Activated CD4-positive, alpha-beta T cell treated with anti-CD3 and anti-CD28 coated beads, Interleukin-2, amount 50 U/mL, for 4 hours (primary cell): Measurements from ENCODE around the gene SPCS3.
A peak's percentile ranks its signal among the peaks of the same experiment; 100 is the strongest.
"Not testable (repeated sequence)": the region's sequence is repeated elsewhere in the genome, so short reads cannot be mapped to it uniquely, and the experiment has no call there.

ENCODE experiments used
- DNase-seq, 2 experiments: peaks; one replicate each; pipeline ENCODE4 v3.0.0-alpha.2; 2020

SPCS3 gene

DNA sequence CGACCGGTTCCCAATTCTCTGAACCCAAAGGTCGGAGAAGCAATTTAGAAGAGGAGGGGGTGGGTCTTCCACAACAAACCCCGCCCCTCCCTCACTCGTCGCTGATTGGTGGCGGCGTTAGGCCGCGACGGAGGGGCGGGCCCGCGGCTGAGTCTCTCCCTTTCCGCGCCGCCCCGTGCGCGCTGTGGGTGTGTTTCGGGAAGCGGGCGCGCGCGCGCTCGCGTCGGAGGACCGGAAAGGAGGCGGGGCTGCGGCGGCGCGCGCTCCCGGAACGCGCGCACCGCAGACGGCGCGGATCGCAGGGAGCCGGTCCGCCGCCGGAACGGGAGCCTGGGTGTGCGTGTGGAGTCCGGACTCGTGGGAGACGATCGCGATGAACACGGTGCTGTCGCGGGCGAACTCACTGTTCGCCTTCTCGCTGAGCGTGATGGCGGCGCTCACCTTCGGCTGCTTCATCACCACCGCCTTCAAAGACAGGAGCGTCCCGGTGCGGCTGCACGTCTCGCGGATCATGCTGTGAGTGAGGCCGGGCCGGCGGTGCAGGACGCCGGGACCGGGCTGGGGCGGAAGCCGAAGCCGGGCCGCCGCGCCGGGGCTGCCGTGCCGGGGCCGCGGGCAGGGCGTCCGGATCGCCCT, at the start of gene SPCS3:
SPCS3 (plus strand) TSS at position 263 of the 636 bp plus-strand sequence; CDS start at position 374, 111 bp downstream.
- DNase-seq = peak; percentile 92 to 94

DNA sequence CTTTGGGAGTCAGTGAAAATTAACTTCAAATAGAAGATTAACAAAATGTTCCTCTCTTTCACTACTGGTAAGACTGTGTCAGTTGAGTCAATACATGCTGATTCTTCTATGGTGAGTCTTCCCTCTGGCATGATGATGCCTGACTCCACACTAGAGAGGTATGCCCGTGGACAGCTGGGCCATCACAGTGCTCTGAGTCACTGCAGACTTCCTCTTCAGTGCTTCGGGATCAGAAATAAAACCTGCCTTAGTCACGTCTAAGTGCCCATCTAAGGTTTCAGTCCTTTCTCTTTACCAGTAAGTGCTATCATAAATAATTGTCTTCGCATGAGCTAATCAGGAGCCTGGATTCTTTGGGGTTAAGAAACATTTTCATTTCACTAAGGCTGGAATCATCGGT, 49.1 kb upstream of the SPCS3 start:
- DNase-seq = no peak

DNA sequence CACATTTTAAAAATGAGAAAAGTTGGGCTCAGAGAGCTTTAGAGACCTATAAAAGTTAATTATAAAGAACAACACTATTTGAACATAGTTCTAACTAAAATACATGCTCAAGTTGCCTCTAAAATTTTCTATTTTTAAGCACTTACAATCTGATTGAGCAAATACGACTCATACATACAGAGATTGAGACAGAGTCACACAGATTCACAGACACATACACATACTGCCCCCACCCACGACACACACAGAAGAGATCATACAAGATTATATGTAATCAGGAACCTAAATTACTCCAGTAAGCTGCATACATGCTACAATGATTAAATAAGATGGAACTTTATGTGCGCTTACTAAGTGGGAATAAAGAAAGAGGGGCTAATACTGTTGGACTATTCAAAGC, 48.0 kb upstream of the SPCS3 start:
- no peak for DNase-seq

DNA sequence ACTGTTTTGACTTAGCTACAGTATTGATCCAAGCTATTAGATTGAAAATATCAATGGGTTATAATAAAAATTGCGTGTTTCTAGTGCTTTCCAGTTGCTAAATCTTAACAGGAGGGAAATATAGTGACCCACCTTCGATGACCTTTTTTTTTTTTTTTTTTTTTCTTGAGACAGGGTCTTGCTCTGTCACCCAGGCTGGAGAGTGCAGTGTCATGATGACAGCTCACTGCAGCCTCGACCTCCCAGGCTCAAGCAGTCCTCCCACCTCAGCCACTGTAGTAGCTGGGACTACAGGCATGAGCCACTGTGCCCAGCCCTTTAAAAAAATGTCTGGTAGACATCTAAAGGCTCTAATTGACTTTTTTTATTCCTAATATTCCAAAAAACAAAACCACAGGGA, 47.0 kb upstream of the SPCS3 start:
- DNase-seq = no peak

DNA sequence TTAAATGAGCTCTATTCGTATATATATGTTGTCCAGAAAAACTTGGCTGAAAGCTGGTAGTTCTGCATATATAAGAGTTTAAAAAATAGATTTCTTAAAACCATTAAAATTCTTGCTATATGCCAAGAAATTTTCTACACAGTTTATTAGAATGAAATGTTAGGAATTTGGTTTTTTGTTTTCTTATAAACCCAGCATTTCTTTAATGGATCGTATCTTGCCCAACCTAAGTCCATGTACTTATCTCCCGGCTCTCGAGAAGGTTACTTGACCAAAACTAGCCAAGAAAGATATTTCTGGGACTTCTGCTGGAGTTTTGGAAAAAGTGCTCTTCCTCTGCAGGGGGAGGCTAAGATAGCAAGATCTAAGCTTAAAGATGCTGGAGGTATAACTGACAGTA, 46.0 kb upstream of the SPCS3 start:
- no peak for DNase-seq

DNA sequence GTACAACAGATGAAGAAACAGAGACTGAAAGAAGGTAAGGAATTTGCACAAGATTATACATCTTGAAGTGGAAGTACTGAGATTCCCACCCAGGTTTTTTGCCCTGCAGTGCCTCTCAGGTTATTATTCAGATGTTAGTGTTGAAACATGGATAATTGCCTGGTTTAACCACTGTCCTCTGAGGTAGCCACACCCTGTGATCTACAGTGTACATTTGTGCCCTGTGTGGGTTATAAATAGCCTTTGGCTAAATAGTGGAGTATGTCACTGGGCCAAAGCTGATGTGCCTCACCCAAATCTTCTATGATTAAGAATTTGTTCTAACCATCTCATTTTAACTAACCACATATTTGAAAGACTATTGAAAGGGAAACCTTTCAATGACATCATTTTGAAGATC, 45.3 kb upstream of the SPCS3 start:
- DNase-seq = no peak

DNA sequence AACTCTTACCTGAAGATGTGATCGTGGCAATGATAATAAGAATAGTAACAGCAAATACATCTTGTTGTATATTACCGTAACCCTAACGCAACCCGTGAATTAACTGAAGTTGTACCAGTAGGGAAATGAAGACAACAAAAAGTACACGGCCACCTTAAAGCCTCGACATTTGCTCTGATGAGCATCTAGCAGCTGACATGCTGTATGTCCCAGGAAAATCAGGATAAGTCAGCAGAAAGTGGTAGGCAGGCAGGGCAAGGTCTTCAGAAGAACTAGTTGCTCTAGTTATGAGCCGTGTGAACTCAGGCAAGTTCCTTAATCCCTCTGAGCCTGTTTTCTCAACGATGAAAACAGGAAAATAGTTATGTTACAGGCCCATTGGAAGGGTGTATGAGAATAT, 43.1 kb upstream of the SPCS3 start:
- no peak for DNase-seq

DNA sequence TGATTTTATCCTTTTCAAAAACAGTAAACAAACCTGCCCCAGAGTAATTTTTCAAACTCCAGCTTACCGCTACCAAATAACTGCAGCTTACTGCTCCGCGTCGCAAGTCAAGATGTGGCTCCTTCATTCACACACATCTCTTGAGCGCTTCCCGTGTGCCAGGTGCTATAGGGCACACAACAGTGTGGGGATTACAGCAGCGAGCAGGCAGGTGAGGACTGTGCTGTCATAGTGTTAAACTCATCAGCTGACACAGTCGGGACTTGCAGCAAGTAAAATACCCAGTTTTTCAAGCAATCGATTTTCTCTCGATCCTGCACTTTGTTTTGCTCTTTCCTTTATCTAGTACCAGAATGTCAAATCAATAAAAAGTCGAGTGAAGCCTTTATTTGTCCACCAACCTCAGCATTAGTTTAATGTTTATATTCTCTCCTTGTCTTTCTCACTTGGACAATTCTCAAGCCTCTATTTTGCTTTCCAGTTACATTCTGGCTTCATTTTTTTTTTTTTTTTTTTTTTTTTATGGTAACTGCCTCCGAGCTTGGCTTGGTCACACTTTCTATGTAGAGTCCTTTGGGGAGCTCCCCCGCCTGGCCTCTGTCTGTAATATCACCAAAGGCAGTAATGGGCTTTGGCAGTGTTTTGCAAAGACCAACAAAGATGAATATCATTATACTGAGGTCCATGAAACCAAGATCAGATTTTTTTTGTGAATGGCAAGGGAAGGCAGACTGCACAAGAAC, 42.4 kb upstream of the SPCS3 start:
- DNase-seq = peak in 1 of 2 experiments; percentile 2

DNA sequence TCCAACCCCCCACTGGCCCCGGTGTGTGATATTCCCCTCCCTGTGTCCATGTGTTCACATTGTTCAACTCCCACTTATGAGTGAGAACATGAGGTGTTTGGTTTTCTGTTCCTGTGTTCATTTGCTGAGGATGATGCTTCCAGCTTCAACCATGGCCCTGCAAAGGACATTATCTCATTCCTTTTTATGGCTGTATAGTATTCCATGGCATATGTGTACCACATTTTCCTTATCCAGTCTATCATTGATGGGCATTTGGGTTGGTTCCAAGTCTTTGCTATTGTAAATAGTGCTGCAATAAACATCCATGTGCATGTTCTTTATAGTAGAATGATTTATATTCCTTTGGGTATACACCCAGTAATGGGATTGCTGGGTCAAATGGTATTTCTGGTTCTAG, 40.2 kb upstream of the SPCS3 start:
- not testable (repeated sequence) for DNase-seq

DNA sequence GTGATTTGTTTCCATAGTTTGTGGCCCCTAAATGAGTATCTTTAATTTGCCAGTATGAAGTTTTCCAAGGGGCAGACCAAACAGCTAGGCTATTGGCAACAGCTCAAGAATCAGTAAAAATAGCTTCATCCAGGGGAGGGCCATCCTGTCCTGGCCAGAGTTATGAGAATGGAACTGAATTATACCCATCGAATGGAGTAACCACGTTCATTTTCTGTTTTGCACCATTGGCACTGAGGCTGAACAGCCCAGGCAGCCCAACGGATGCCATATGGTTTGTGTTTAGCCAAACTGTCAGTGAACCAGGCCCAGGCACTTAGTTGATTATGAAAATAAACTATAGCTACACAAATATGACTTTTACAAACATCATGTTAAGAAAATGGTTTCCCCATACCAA, 33.0 kb upstream of the SPCS3 start:
- DNase-seq = no peak

DNA sequence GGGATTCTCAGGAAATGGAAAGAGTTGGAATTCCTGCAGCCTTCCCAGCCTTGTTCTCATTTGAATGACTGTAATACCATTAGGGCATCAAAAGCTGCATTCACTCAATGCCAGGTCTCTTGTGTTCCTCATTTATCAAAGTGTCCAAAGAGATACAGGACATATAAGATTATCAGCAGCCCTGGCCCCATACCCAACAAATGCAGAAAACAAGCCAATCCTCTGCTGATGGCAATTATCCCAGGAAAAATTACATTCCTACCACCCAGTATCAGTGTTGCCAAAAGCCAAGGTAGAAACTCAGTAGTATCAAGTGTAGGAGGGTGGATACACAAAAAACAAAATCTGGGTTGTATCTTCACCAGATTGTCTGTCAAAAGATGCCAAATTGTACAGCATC, 32.2 kb upstream of the SPCS3 start:
- no peak for DNase-seq

DNA sequence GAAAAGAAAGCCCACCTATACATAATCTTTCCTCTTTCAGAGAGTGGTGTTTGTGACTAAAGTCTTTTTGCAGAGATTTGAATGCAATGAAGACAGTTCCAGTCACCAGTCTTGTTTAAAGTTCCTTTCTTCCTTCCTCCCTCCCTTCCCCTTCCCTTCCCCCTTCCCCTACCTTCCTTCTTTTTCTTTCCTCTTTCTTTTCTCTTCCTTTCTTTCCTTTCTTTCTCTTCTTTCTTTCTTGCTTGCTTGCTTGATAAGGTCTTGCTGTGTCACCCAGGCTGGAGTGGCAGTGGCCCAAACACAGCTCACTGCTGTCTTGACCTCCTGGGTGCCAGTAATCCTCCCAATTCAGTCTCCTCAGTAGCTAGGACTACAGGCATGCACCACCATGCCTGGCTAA, 31.7 kb upstream of the SPCS3 start:
- no peak for DNase-seq

DNA sequence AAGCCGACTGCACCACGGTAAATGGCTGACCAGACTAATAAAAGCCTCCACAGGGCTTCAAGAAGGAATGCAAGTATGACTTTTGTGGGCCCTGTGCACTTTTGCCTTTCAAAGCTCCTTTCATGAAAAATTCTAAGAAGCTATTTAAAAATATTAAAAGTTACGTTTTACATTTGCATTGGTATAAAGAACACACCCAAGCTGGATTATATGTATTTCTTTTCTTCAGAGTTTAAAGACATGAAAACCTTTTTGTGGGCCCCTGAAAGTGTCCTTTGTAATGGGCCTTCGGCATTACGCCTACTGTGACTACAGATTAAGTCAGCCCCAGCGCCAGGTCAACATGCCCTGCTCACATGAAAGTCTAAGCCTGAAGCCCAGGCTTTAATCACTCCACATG, 30.2 kb upstream of the SPCS3 start:
- no peak for DNase-seq

DNA sequence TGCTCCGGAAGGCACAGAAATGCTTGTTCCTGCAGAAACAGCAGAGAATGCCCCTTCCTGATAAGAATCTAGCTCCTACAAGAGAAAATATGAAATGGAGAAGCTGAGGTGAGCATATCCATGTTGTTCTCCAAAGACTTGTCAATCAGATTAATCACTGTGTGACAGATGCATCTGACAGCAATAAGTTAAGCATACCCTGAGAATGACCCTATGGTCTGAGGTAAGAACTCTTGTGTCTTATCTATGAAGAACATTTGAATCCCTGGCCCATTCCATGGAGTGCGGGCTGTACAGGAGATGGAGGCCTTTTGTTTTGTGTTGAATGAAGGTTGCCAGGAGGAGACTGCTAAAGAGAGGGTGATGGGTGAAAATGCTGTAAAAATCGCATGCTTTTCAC, 29.2 kb upstream of the SPCS3 start:
- no peak for DNase-seq

DNA sequence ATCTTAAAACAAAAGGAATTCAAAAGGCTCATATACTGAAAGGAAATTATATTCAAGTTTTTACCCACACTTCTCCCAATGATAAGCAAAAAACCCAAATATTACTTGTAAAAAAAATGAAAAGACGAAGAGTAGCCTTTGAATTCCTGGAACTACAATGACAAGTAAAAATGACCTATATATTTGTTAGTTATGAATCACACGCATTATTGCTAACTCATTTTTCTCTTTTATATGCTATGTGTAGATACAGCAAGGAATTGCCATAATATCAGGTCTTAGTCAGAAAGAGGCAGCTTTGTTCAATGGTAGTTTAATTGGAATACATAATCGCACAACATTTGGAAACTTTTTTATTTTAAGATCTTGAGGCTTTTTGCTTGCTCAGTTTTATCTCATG, 28.0 kb upstream of the SPCS3 start:
- DNase-seq = no peak

DNA sequence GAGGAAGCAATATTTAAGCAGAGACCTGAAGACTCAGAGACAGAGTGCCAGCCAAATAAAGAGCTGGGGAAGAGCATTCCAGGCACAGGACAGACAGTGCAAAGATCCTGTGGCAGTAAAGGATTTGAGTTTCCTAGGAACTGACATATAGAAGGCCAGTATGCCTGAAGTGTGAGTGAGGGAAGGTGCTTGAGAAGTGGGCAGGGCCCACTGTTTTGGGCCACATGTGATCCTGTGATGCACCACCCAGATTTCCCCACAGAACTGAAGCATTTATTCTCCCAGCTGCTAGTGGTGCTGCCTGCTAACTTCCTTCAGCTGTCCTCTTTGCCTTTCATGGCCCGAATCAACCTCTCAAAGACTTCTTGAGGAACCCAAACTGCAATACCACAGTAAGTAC, 26.8 kb upstream of the SPCS3 start:
- no peak for DNase-seq

DNA sequence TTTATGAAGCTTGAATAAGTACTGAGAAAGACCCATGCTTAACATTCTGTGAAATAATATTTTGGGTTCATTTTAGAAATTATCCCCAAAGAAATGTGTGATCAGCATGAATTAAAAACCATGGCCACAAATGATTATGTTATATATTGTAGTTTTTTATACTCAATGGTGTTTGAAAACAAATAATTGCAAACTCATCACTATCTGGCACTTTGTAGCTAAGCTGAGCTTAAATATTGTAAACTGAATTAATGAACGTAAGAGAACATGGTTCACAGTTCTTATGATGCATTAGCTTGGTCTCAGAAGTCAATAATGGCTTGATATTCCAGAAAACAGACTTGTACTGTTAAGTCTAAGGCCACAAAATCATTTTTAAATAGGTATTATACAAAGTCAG, 26.1 kb upstream of the SPCS3 start:
- no peak for DNase-seq

DNA sequence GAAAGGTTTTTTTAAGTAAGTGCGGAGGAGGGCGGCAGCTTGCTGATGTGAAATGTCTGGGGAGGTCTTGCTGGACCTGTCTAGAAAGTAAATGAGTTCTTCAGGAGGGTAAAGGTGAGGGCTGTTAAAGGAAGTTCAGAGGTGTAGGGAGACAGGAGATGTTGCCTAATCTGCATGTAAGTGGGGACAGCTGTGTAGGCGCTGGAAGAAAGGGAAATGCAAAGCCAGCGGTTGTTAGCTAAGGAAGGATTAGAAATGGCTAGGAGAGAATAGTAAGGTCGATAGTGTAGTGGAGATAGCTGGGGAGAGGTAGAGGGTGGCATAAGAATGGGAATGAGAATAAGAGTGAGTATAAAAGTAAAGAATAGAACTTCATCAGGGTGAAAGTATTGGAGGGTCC, 23.9 kb upstream of the SPCS3 start:
- not testable (repeated sequence) for DNase-seq

DNA sequence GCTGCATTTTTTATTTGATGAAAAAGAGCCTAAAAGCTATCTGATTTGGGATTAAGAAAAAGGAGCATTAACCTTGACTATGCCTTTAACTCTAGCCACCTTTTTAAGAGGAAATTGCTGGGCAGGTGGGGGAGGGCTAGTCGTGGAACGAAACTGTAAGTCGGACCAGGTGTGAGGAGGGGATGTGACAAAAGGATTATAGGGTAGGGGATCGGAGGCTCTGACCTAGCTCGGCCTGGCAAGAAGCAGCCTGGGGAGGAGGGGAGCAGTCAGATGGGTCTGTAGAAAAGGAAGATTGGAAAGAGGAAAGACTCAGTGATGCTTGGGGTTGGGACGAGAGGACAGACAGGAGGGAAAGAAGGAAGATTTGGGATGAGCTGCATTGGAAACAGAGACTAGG, 21.1 kb upstream of the SPCS3 start:
- no peak for DNase-seq

DNA sequence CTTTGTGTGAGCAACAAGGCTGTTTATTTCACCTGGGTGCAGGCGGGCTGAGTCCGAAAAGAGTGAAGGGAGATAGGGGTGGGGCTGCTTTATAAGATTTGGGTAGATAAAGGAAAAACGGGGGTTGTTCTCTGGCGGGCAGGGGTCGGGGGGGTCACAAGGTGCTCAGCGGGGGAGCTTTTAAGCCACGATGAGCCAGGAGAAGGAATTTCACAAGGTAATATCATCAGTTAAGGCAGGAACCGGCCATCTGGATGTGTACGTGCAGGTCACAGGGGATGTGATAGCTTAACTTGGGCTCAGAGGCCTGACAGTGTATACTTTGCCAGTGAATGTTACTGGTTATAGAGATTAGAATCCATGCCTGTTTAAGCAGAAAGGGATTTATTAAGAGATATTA, 19.7 kb upstream of the SPCS3 start:
- no peak for DNase-seq

DNA sequence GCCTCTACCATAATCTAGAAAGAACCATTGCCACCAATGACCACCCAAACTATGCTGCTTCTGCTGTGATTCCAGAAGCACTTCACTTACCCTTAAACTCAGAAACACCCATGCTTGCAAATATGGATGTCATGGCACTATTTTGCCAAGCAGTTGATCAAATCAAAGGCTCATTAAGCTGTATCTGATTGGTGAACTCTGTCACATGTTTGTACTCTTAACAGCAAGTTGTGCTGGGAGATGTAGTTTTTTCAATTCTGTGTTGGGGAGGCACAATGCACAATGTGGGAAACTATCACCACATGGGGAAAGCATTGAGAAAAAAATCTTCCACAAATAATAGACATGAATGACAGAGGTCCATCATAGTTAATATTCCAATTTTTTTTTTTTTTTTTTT, 19.2 kb upstream of the SPCS3 start:
- DNase-seq = no peak

DNA sequence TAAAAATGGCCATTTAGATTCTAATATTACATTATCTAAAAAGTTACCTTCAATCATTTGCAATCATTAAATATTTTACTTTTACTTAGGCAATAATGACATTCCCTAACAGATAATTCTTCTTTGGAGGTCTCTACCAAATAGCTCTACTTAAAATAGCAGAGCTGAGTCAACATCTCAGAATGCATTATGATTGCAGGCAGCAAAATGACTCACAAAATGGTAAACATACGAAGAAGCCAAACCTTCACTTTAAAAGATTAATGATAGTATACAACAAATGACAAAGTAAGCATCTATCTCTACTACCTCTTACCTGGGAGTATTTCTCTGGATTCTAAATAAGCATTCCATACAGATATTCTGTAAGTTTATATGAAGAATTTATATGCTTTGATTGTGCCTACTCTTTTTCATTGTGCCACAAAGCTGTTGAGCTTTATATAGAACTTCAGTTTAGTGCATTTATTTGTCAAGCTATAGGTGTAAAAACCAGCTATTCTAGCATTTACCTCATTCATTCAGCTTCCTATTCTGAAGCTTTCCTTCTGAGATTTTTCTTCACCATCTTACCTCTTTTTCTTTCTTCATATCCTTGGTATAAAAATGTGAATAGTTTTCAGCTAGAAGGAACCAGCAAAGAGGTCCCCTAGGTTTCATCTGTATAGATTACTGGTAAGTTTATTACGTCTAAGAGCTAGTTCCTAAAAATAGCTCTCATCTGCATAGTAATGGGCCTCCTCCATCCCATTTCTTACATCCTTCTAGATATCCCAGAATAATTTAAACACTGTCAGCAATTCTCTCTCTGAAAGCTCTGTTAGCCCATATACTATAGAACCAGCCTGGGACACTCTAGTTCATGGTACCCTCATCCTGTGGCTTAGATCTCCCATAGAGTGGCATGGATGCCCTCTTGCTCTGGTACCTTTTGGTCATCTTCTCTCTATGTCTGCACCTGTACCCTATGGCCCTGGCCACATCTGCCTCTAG, 17.2 kb upstream of the SPCS3 start:
- no peak for DNase-seq

DNA sequence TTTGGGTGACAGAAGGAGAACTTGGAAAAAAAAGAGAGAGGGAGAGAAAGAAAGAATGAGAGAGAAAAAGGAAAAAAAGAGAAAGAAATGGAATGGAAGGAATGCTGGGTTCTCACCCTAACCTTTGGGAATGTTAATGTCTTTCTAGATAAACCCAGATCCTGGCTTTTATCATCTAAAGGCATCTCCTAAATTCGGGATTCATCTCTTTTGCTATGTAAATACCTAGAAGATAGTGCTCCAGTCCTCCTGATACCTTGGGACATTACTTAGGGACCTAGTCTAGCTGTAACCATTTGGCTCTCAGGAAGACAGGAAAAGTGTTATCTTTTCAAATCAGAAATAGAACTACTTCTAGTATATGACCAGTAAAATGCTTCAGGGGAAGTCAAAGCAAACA, 15.8 kb upstream of the SPCS3 start:
- DNase-seq = no peak
